ENCODE data around the gene UBASH3B.

DNA sequence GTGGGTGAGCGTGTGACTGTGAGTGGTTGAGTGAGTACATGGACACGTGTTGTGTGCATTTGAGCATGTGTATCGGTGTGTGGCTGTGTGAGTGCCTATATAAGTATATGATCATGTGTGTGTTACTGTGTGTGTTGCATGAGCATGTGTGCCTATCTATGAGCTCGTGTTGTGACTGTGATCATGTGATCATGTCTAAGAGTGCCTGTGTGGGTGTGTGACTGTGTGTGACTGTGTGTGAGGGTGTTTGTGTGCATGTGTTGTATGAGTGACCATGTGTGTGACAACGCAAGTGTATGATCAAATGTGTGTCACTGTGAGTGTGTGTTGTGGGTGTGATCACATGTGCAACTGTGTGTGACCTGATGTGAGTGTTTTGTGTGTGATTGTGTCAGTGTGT lies 88.8 kb downstream of the UBASH3B start:
- TF ChIP-seq EZH2 (optimal IDR thresholded peaks at IDR 0.05; ENCODE audit: low read depth, low read length) = no peak
- TF ChIP-seq, protein P1, sequence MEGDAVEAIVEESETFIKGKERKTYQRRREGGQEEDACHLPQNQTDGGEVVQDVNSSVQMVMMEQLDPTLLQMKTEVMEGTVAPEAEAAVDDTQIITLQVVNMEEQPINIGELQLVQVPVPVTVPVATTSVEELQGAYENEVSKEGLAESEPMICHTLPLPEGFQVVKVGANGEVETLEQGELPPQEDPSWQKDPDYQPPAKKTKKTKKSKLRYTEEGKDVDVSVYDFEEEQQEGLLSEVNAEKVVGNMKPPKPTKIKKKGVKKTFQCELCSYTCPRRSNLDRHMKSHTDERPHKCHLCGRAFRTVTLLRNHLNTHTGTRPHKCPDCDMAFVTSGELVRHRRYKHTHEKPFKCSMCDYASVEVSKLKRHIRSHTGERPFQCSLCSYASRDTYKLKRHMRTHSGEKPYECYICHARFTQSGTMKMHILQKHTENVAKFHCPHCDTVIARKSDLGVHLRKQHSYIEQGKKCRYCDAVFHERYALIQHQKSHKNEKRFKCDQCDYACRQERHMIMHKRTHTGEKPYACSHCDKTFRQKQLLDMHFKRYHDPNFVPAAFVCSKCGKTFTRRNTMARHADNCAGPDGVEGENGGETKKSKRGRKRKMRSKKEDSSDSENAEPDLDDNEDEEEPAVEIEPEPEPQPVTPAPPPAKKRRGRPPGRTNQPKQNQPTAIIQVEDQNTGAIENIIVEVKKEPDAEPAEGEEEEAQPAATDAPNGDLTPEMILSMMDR (IDR thresholded peaks at IDR 0.05; ENCODE audit: low read length) = no peak
- no peak for TF ChIP-seq EZH2phosphoT487 (IDR thresholded peaks at IDR 0.05; ENCODE audit: low read length)

All from MM.1S (cell line).